Measurements from ENCODE around the gene BIRC3. TPM values are rescaled to one million over a fixed set of nuclear protein-coding genes. Genes with fewer than 3 reads are reported as not detected.

Gene BIRC3
- 2.8 TPM for total RNA-seq

DNA sequence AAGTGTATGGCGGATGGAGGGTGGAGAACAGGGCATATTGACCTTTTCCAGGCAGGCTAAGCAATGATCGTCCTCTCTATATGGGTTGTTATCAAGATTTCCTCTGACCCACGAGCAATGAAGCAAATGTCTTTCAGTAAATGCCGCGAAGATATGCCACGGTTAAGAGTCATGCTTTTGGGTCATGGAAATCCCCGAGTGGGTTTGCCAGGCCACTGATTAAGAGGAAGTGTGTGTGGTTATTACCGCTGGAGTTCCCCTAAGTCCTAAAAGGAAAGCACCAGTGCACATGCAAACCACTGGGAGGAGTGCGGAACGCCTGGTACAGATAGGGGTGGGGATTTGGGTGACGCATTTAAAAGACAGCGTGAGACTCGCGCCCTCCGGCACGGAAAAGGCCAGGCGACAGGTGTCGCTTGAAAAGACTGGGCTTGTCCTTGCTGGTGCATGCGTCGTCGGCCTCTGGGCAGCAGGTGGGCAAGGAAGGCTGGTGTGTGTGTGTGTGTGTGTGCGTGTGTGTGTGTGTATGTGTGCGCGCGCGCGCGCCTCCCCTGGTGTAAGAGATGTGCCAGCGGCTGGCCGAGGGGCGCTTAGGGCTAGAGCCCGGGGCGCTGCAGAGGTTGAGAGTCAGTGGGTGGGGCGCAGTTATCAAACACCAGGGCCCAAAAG, at the start of gene BIRC3:
Gene BIRC3, plus strand, starts transcription at position 386 of the 669 bp plus-strand sequence. CDS start 7,026 bp downstream, outside the sequence.
- TF ChIP-seq, protein P1, sequence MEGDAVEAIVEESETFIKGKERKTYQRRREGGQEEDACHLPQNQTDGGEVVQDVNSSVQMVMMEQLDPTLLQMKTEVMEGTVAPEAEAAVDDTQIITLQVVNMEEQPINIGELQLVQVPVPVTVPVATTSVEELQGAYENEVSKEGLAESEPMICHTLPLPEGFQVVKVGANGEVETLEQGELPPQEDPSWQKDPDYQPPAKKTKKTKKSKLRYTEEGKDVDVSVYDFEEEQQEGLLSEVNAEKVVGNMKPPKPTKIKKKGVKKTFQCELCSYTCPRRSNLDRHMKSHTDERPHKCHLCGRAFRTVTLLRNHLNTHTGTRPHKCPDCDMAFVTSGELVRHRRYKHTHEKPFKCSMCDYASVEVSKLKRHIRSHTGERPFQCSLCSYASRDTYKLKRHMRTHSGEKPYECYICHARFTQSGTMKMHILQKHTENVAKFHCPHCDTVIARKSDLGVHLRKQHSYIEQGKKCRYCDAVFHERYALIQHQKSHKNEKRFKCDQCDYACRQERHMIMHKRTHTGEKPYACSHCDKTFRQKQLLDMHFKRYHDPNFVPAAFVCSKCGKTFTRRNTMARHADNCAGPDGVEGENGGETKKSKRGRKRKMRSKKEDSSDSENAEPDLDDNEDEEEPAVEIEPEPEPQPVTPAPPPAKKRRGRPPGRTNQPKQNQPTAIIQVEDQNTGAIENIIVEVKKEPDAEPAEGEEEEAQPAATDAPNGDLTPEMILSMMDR (IDR thresholded peaks at IDR 0.05), result peak; percentile 34 to 36 (median 34)
- Histone ChIP-seq H3K4me3 (peak within 1 kb of the TSS; percentile 54 to 76), H3K27me3 (no peaks in the 10 kb centered on the region), H3K27ac (peak within 1 kb of the TSS; percentile 61 to 68), H3K9me3 (no peaks in the 10 kb centered on the region), H3K4me1 (peaks cover 0 to 5% of the 10 kb centered on the region in 2 donors), H3K36me3 (no peaks in the 10 kb centered on the region)
- intact Hi-C loops (cut with DNase I), result loop anchor here (2.0 kb wide), 2 partner anchors 28 to 30 kb away; partner anchors contain the start of gene BIRC2
- DNase-seq (ENCODE audit: low spot score in 2 of 2), result peak; percentile 80 to 94

- Histone ChIP-seq H3K27me3 (no peaks in the 10 kb centered on the region), H3K27ac (peak overlapping the region; percentile 35 to 43), H3K36me3 (no peaks in the 10 kb centered on the region), H3K4me3 (peak overlapping the region in 1 of 2 donors; percentile 59), H3K9me3 (no peaks in the 10 kb centered on the region), H3K4me1 (peaks cover 0 to 4% of the 10 kb centered on the region in 2 donors)
- DNase-seq (ENCODE audit: low spot score in 2 of 2), result peak in 1 of 2 donors; percentile 46
- intact Hi-C loops (cut with DNase I), result loop anchor here (1.0 to 5.0 kb wide), 3 partner anchors 50 to 220 kb away; partner anchors contain the start of genes CFAP300 and YAP1
- TF ChIP-seq, protein P1 (IDR thresholded peaks at IDR 0.05), result no peak
Observed at GRCh38 chr11:102267609-102268008, 49.7 kb upstream of the BIRC3 start.

DNA sequence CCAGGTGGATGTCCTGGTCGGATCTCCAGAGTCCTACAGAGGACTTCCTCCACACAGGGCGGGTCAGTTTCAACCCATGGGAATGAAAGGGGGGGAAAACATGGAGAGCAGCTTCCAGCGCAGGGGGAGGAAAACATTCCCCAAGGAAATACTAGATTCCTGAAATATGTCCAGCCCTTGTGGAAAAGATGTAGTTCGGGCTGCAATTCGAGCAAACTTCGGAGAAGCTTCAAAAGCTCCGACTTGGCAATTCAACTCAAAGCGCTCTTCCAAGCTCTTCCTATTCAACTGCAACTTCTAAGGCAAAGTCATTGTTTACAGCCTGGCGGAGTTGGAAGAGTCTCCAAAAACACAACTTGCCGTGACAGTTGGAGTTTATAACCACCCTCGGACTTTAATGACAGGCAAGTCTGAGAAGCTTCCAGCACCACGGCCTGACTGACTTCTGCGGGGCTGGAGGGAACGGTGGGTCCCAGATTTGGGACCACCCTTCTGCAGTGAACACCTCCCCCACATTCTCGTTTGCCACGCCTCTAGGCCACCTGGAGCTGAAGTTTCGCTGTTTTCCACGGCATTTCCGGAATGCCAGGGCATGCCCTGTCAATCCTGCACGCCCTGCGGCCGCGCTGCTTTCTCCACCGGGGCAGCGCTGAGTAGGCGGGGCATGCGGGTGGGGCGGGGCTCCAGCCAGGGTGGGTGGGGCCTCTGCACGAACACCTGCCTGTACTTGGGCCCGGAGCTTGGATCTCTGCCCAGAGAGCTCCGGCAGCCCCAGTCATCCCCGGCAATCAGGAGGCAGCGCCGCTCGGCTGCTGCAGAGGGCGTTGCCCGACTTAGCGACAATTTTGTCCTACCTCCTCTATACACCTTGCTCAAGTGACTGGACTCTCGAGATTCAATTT, 49.0 kb upstream of the BIRC3 start:
- intact Hi-C loops (cut with DNase I), result loop anchor here (1.0 to 5.0 kb wide), 3 partner anchors 51 to 221 kb away; partner anchors contain the start of genes CFAP300 and YAP1
- H3K27ac ChIP-seq, result peak overlapping the region; percentile 35 to 43

DNA sequence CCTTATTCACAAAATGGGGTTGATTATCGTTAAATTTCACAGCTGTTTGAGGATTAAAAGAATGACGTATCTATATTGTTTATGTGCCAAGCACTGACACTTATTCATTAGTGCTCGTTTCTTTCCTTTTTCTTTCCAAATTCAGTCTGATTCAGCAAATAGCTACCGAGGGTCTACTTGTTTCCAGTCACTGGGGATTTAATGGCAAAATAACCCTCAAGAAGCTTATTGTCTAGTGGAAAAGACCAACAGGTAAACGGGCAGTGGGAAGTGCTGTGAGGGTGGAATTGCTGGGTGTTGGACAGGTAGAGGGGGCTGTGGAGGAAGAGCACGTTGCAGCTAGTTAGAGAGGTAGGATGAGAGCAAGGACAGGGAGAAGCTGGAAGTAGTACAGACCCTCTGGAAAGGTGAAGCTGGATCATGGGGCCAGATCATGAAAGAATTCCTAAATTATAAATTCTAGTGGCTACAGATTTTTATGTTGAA, 48.3 kb upstream of the BIRC3 start:
- Histone ChIP-seq H3K4me3 (peak overlapping the region; percentile 47 to 59), H3K36me3 (no peaks in the 10 kb centered on the region), H3K27ac (peak overlapping the region in 1 of 2 donors; percentile 35), H3K27me3 (no peaks in the 10 kb centered on the region), H3K9me3 (no peaks in the 10 kb centered on the region), H3K4me1 (peaks cover 0 to 4% of the 10 kb centered on the region in 2 donors)
- DNase-seq (ENCODE audit: low spot score in 2 of 2), result peak in 1 of 2 donors; percentile 39
- intact Hi-C loops (cut with DNase I), result loop anchor here (1.0 to 5.0 kb wide), 3 partner anchors 52 to 222 kb away; partner anchors contain the start of genes CFAP300 and YAP1
- TF ChIP-seq, protein P1 (IDR thresholded peaks at IDR 0.05), result no peak

More for the DNA sequence above, 49.0 kb upstream of the BIRC3 start:
- H3K27me3 ChIP-seq, result no peaks in the 10 kb centered on the region
- peak overlapping the region; percentile 47 to 59 for H3K4me3 ChIP-seq
- no peaks in the 10 kb centered on the region for H3K9me3 ChIP-seq
- peaks cover 0 to 4% of the 10 kb centered on the region in 2 donors for H3K4me1 ChIP-seq
- no peaks in the 10 kb centered on the region for H3K36me3 ChIP-seq
- DNase-seq (ENCODE audit: low spot score in 2 of 2), result peak; percentile 37 to 88
- TF ChIP-seq, protein P1 (IDR thresholded peaks at IDR 0.05), result peak; percentile 27 to 79 (median 47)

DNA sequence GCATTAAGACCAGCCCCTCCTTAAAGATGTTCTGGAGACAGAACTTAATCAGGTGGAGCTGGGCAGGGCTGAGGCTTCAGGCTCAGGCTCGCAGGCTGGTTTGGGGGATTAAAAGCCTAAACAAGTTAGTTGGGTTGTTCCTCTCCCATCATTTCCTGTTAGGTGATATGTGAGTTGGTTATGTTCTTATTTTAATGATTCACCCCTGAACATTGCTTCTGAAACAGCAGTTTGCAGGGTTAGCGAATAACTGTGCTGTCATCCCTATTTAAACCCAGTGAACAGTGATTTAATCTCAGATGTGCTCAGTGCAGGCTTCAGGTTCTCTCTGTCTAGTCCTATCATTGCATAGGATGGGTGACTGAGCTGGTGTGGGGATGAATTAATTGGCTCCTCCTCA, 47.4 kb upstream of the BIRC3 start:
- Histone ChIP-seq H3K9me3 (no peaks in the 10 kb centered on the region), H3K4me1 (peaks cover 0 to 4% of the 10 kb centered on the region in 2 donors), H3K27me3 (no peaks in the 10 kb centered on the region), H3K36me3 (no peaks in the 10 kb centered on the region), H3K4me3 (no peak overlapping the region), H3K27ac (no peak overlapping the region)
- intact Hi-C loops (cut with DNase I), result loop anchor here (5.0 kb wide), 2 partner anchors 53 to 223 kb away; partner anchors contain the start of gene CFAP300
- TF ChIP-seq, protein P1 (IDR thresholded peaks at IDR 0.05), result no peak
- DNase-seq (ENCODE audit: low spot score in 2 of 2), result peak in 1 of 2 donors; percentile 47

Data from ascending aorta (tissue), 2 donors.